ENCODE results near the gene SARS1.

GRCh38 chr1:109184687-109185086 is 29.0 kb upstream of the SARS1 start:
- no peak for TF ChIP-seq CTCF (IDR thresholded peaks at IDR 0.05)
- TF ChIP-seq POLR2A (IDR thresholded peaks at IDR 0.05) = no peak
